Keratinocyte (primary cell): ENCODE results near the gene MAT1A. TPM values are rescaled to one million over a fixed set of nuclear protein-coding genes. Genes with fewer than 3 reads are reported as not detected.

ENCODE experiments used
- DNase-seq: peaks from one replicate; pipeline ENCODE4 v3.0.0-alpha.2; 2011; ENCODE audit warnings: low read depth, missing footprints, low spot score
- FAIRE-seq: peaks from 2 replicates; lab custom pipeline; 2011; peaks lifted over from hg19 to GRCh38; lab: Jason Lieb, UNC
- H2AFZ ChIP-seq: 2 replicates; pipeline ENCODE4 v1.6.0; 2012; ENCODE audit warnings: low read length, control low read depth, inconsistent platforms; ENCODE audit not compliant: control insufficient read depth
- H3K27ac ChIP-seq: 2 replicates; pipeline ENCODE4 v1.5.1; 2011; ENCODE audit warnings: low read length; ENCODE audit not compliant: control insufficient read depth, insufficient read depth
- H3K27me3 ChIP-seq: 3 replicates; pipeline ENCODE4 v1.6.0; 2011; ENCODE audit warnings: low read length; ENCODE audit not compliant: control insufficient read depth, insufficient read depth; ENCODE audit errors: extremely low read depth
- H3K36me3 ChIP-seq, 2 experiments: 2 replicates in 1 of 2; 3 replicates in 1 of 2; pipeline ENCODE4 v1.5.1; 2011; ENCODE audit warnings: low read length in 2 of 2, mild to moderate bottlenecking in 1 of 2; ENCODE audit not compliant: control insufficient read depth in 2 of 2, insufficient read depth in 2 of 2; ENCODE audit errors: extremely low read depth in 1 of 2
- H3K4me1 ChIP-seq: 3 replicates; pipeline ENCODE4 v1.5.1; 2011; ENCODE audit warnings: low read length; ENCODE audit not compliant: control insufficient read depth, insufficient read depth; ENCODE audit errors: extremely low read depth
- H3K4me2 ChIP-seq: 3 replicates; pipeline ENCODE4 v1.6.0; 2011; ENCODE audit warnings: low read depth, low read length; ENCODE audit not compliant: control insufficient read depth, insufficient read depth; ENCODE audit errors: extremely low read depth
- H3K4me3 ChIP-seq, 3 experiments: fragments of 200-600 bp in 1 of 3; sonication (generic) in 1 of 3; 2 replicates in 2 of 3; 3 replicates in 1 of 3; pipeline ENCODE4 v1.5.1; 2011 to 2016; ENCODE audit warnings: low read length in 3 of 3, mild to moderate bottlenecking in 3 of 3, control low read depth in 2 of 3, inconsistent platforms in 1 of 3, low read depth in 1 of 3, mixed read lengths in 1 of 3, mixed run types in 1 of 3, moderate library complexity in 1 of 3; ENCODE audit not compliant: control insufficient read depth in 2 of 3, insufficient read depth in 2 of 3; ENCODE audit errors: extremely low read depth in 1 of 3
- H3K79me2 ChIP-seq: 2 replicates; pipeline ENCODE4 v1.6.0; 2012; ENCODE audit warnings: low read length; ENCODE audit not compliant: control insufficient read depth, insufficient read depth
- H3K9ac ChIP-seq: 3 replicates; pipeline ENCODE4 v1.6.0; 2011; ENCODE audit warnings: low read length; ENCODE audit not compliant: control insufficient read depth, insufficient read depth; ENCODE audit errors: extremely low read depth
- H3K9me1 ChIP-seq: 3 replicates; pipeline ENCODE4 v1.6.0; 2011; ENCODE audit warnings: low read length; ENCODE audit not compliant: control insufficient read depth, insufficient read depth; ENCODE audit errors: extremely low read depth
- H3K9me3 ChIP-seq: 2 replicates; pipeline ENCODE4 v1.5.1; 2012; ENCODE audit warnings: low read depth, low read length; ENCODE audit not compliant: control insufficient read depth
- H4K20me1 ChIP-seq: 3 replicates; pipeline ENCODE4 v1.6.0; 2011; ENCODE audit warnings: low read length; ENCODE audit not compliant: control insufficient read depth, insufficient read depth; ENCODE audit errors: extremely low read depth
- EZH2 ChIP-seq: IDR thresholded peaks from one replicate; pipeline ENCODE4 v1.6.1; 2012; ENCODE audit warnings: inconsistent platforms, mild to moderate bottlenecking, low read length, moderate library complexity
- dilution Hi-C: fragments of 300-500 bp; cut with MboI; formaldehyde crosslinking; loops from one replicate; pipeline ENCODE4 v1.7.0; 2020; ENCODE audit warnings: low sequenced_read_pairs; ENCODE audit not compliant: extremely low pct_ligation_motif_present
- polyA plus RNA-seq, 5 experiments: library from polyadenylated mRNA; depleted of rRNA in 3 of 5; stranded (reverse) in 3 of 5; stranded (forward) in 1 of 5; unstranded in 1 of 5; fragments of >200 nt; gene quantifications; 1 replicate in 1 of 5; 2 replicates in 3 of 5; 3 replicates in 1 of 5; pipeline versions ENCODE4 v1.2.1 to v1.2.3, GENCODE V29; 2011 to 2012; ENCODE audit warnings: missing spikeins in 2 of 5, low read depth in 1 of 5, low replicate concordance in 1 of 5
- TF ChIP-seq, protein P1 (sequence below), 3 experiments: IDR thresholded peaks in 1 of 3; conservative IDR thresholded peaks in 1 of 3; optimal IDR thresholded peaks in 1 of 3; 2 replicates in 2 of 3; 3 replicates in 1 of 3; pipeline versions ENCODE3 to v1.5.1; 2011; ENCODE audit warnings: low read length in 3 of 3, mild to moderate bottlenecking in 3 of 3, moderate library complexity in 2 of 3, control low read depth in 1 of 3, inconsistent platforms in 1 of 3; ENCODE audit not compliant: insufficient read depth in 2 of 3; ENCODE audit errors: extremely low read depth in 1 of 3

MAT1A gene
- polyA plus RNA-seq, 1 donor (not counting 4 experiments of a cell fraction or from before 2014, with no cell fraction given) = 0.37 TPM

- Histone ChIP-seq H3K4me2 (no peak overlapping the region), H3K27ac (no peak overlapping the region), H3K4me1 (no peaks in the 10 kb centered on the region), H3K36me3 (no peaks in the 10 kb centered on the region), H3K79me2 (no peaks in the 10 kb centered on the region), H3K4me3 (no peak overlapping the region), H3K9ac (no peak overlapping the region), H3K27me3 (peaks cover 8% of the 10 kb centered on the region), H3K9me1 (no peaks in the 10 kb centered on the region), H2AFZ (no peak overlapping the region), H3K9me3 (no peaks in the 10 kb centered on the region), H4K20me1 (no peaks in the 10 kb centered on the region)
- dilution Hi-C loops = loop anchor here (25.0 kb wide), 1 partner anchor 91 kb away; the partner anchor contains the start of genes DYDC1 and DYDC2
- DNase-seq = no peak
- no peak for FAIRE-seq
- TF ChIP-seq, protein P1, sequence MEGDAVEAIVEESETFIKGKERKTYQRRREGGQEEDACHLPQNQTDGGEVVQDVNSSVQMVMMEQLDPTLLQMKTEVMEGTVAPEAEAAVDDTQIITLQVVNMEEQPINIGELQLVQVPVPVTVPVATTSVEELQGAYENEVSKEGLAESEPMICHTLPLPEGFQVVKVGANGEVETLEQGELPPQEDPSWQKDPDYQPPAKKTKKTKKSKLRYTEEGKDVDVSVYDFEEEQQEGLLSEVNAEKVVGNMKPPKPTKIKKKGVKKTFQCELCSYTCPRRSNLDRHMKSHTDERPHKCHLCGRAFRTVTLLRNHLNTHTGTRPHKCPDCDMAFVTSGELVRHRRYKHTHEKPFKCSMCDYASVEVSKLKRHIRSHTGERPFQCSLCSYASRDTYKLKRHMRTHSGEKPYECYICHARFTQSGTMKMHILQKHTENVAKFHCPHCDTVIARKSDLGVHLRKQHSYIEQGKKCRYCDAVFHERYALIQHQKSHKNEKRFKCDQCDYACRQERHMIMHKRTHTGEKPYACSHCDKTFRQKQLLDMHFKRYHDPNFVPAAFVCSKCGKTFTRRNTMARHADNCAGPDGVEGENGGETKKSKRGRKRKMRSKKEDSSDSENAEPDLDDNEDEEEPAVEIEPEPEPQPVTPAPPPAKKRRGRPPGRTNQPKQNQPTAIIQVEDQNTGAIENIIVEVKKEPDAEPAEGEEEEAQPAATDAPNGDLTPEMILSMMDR (optimal IDR thresholded peaks at IDR 0.05 in 1 of 3, IDR thresholded peaks at IDR 0.05 in 1 of 3, conservative IDR thresholded peaks at IDR 0.05 in 1 of 3; ENCODE audit: extremely low read depth in 1 of 3, insufficient read depth in 2 of 3, low read length in 3 of 3) = no peak
- no peak for TF ChIP-seq EZH2
Measured at GRCh38 chr10:80271416-80271815, 18.0 kb downstream of the MAT1A start.

GRCh38 chr10:80270887-80271286 lies 18.6 kb downstream of the MAT1A start:
- Histone ChIP-seq H3K4me3 (no peak overlapping the region), H3K9ac (no peak overlapping the region), H2AFZ (no peak overlapping the region), H3K9me1 (no peaks in the 10 kb centered on the region), H3K4me1 (no peaks in the 10 kb centered on the region), H4K20me1 (no peaks in the 10 kb centered on the region), H3K4me2 (no peak overlapping the region), H3K9me3 (no peaks in the 10 kb centered on the region), H3K79me2 (no peaks in the 10 kb centered on the region), H3K27ac (no peak overlapping the region), H3K27me3 (peaks cover 8% of the 10 kb centered on the region), H3K36me3 (no peaks in the 10 kb centered on the region)
- TF ChIP-seq, protein P1 (optimal IDR thresholded peaks at IDR 0.05 in 1 of 3, IDR thresholded peaks at IDR 0.05 in 1 of 3, conservative IDR thresholded peaks at IDR 0.05 in 1 of 3; ENCODE audit: extremely low read depth in 1 of 3, insufficient read depth in 2 of 3, low read length in 3 of 3) = no peak
- TF ChIP-seq EZH2 = no peak
- FAIRE-seq (no peak), DNase-seq (no peak)
- dilution Hi-C loops = loop anchor here (25.0 kb wide), 1 partner anchor 91 kb away; the partner anchor contains the start of genes DYDC1 and DYDC2
